Bronchial epithelial cell (primary cell): ENCODE results near the gene HOXD8. TPM values are rescaled to one million over a fixed set of nuclear protein-coding genes. Genes with fewer than 3 reads are reported as not detected.

ENCODE experiments used
- DNase-seq: peaks from one replicate; pipeline ENCODE4 v3.0.0-alpha.2; 2010; ENCODE audit warnings: low read depth
- FAIRE-seq: peaks from 2 replicates; lab custom pipeline; 2011; peaks lifted over from hg19 to GRCh38; lab: Jason Lieb, UNC
- H3K27me3 ChIP-seq: 2 replicates; pipeline ENCODE4 v1.5.1; 2011; ENCODE audit warnings: low read length; ENCODE audit not compliant: control insufficient read depth, insufficient read depth
- H3K36me3 ChIP-seq: 2 replicates; pipeline ENCODE4 v1.5.1; 2011; ENCODE audit warnings: low read length; ENCODE audit not compliant: control insufficient read depth, insufficient read depth
- H3K4me3 ChIP-seq: 2 replicates; pipeline ENCODE4 v1.5.1; 2011; ENCODE audit warnings: mild to moderate bottlenecking, low read depth, low read length, control low read depth
- total RNA-seq: library from RNA; depleted of rRNA; stranded (reverse); fragments of >200 nt; gene quantifications from 2 replicates; pipeline ENCODE4 v1.2.1, GENCODE V29; 2014
- TF ChIP-seq, protein P1 (sequence below): IDR thresholded peaks from 2 replicates; pipeline ENCODE4 v1.5.1; 2011; ENCODE audit warnings: mild to moderate bottlenecking, moderate library complexity, low read length, control low read depth, inconsistent platforms; ENCODE audit not compliant: insufficient read depth, severe bottlenecking

Gene HOXD8
- total RNA-seq, 1 donor from 2014 or later: not detected

- H3K27me3 ChIP-seq: peaks cover 76% of the 10 kb centered on the region
- TF ChIP-seq, protein P1, sequence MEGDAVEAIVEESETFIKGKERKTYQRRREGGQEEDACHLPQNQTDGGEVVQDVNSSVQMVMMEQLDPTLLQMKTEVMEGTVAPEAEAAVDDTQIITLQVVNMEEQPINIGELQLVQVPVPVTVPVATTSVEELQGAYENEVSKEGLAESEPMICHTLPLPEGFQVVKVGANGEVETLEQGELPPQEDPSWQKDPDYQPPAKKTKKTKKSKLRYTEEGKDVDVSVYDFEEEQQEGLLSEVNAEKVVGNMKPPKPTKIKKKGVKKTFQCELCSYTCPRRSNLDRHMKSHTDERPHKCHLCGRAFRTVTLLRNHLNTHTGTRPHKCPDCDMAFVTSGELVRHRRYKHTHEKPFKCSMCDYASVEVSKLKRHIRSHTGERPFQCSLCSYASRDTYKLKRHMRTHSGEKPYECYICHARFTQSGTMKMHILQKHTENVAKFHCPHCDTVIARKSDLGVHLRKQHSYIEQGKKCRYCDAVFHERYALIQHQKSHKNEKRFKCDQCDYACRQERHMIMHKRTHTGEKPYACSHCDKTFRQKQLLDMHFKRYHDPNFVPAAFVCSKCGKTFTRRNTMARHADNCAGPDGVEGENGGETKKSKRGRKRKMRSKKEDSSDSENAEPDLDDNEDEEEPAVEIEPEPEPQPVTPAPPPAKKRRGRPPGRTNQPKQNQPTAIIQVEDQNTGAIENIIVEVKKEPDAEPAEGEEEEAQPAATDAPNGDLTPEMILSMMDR: no peak
- no peak for FAIRE-seq
- no peak for DNase-seq
- no peaks in the 10 kb centered on the region for H3K36me3 ChIP-seq
- H3K4me3 ChIP-seq: no peak overlapping the region
These were observed 20.0 kb downstream of the HOXD8 start for GRCh38 chr2:176149481-176149938.

- DNase-seq (no peak), FAIRE-seq (no peak)
- peaks cover 77% of the 10 kb centered on the region for H3K27me3 ChIP-seq
- TF ChIP-seq, protein P1: no peak
- H3K36me3 ChIP-seq: no peaks in the 10 kb centered on the region
- no peak overlapping the region for H3K4me3 ChIP-seq
These were observed 20.6 kb downstream of the HOXD8 start for GRCh38 chr2:176149939-176150583.

DNA sequence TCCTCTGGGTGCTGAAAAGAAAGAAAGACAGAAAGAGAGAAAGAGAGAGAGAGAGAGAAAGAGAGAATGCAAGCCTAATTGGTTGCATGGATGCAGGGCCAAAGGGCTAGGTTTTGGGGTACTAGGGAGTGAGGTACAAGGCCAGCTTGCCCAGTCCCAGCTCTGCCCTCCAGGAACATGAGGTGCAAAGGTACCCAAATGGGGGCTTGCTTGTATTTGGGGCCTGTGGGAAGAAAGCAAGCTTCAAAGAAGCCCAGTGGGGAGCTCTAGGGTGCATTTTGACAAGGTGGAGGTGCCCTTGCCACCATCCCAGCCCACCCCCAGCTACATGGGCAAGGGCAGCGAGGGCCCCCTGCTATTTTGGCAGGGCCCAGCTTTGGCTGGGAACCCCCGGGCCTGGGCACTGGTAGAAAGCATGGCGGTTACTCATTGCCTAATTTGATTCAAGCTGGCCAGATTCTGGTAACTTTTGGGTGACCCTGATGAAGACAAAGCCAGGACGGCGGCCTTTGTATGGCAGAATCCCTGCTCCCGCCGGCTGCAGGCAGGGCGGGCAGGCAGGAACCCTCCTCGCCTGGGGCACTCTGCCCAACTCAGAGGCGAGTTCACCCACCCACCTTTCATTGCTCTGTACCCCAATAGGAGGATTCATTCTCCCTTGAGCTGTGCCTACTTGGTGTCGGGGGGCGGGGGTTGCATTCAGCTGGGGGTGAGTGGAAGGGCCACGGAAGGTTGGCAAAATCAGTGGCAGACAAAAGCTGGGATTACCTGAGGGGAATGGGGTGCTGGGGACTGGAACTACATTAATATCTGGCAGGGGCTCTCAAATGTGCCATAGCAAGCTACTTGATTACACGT, 21.3 kb downstream of the HOXD8 start:
- no peak overlapping the region for H3K4me3 ChIP-seq
- H3K36me3 ChIP-seq: no peaks in the 10 kb centered on the region
- peaks cover 75% of the 10 kb centered on the region for H3K27me3 ChIP-seq
- FAIRE-seq (no peak), DNase-seq (no peak)
- TF ChIP-seq, protein P1: no peak

DNA sequence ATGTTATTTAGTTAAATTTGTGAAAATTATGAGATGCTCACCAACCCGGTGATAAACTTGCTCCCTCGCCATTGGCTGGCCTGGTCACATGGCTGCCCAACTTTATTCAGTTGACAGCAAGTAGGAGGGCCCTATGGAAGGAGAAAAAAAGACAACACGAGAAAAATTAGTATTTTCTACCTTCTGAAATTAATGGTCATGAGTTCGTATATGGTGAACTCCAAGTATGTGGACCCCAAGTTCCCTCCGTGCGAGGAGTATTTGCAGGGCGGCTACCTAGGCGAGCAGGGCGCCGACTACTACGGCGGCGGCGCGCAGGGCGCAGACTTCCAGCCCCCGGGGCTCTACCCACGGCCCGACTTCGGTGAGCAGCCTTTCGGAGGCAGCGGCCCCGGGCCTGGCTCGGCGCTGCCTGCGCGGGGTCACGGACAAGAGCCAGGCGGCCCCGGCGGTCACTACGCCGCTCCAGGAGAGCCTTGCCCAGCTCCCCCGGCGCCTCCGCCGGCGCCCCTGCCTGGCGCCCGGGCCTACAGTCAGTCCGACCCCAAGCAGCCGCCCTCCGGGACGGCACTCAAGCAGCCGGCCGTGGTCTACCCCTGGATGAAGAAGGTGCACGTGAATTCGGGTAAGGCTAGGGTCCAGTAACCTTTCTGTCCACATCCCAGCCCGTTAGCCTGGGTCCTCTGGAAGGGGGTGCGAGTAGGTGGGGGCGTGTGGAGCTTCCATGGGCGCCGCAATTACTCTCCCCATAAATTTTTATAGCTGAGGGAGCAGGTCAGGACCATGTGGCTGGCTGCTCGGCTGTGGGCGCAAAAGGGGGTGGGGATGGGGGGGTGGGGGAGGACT, 22.2 kb downstream of the HOXD8 start, which contains the start of gene HOXD4:
Gene HOXD4, plus strand, starts transcription at position 109 of the 846 bp plus-strand sequence. Its CDS starts 84 bp downstream, at position 193.
- H3K27me3 ChIP-seq: peaks cover 75% of the 10 kb centered on the region
- FAIRE-seq: no peak
- no peak within 1 kb of the TSS for H3K4me3 ChIP-seq

More for the DNA sequence above, 22.2 kb downstream of the HOXD8 start, which contains the start of gene HOXD4:
- TF ChIP-seq, protein P1: no peak
- H3K36me3 ChIP-seq: no peaks in the 10 kb centered on the region
- DNase-seq: no peak
